COLO668 (cell line): Measurements from ENCODE around the gene ATG13.

Source experiments
- DNase-seq: peaks from one replicate; lab custom pipeline; 2025; ENCODE audit not compliant: unreplicated experiment; lab: John Stamatoyannopoulos, UW

ATG13 gene

GRCh38 chr11:46604796-46605195 is 12.6 kb upstream of the ATG13 start:
- DNase-seq: no peak

GRCh38 chr11:46607516-46607915 is 9.8 kb upstream of the ATG13 start:
- DNase-seq: no peak

- no peak for DNase-seq
These were observed 8.0 kb upstream of the ATG13 start for GRCh38 chr11:46609386-46609785.

GRCh38 chr11:46611526-46612304 is 5.6 kb upstream of the ATG13 start:
- no peak for DNase-seq

GRCh38 chr11:46612326-46612725 is 5.0 kb upstream of the ATG13 start:
- no peak for DNase-seq

GRCh38 chr11:46615756-46616155 is 1.6 kb upstream of the ATG13 start:
- no peak for DNase-seq

GRCh38 chr11:46616551-46617133 is 711 bp upstream of the ATG13 start:
- DNase-seq: no peak

GRCh38 chr11:46617972-46618314 is 590 bp downstream of the ATG13 start:
- no peak for DNase-seq

GRCh38 chr11:46618837-46619236 is 1.5 kb downstream of the ATG13 start:
- DNase-seq: no peak

GRCh38 chr11:46625406-46625805 is 8.1 kb downstream of the ATG13 start:
- no peak for DNase-seq

- DNase-seq: no peak
These were observed 11.6 kb downstream of the ATG13 start for GRCh38 chr11:46628961-46629360.

GRCh38 chr11:46630237-46630636 is 12.9 kb downstream of the ATG13 start:
- no peak for DNase-seq

- no peak for DNase-seq
These were observed 14.3 kb downstream of the ATG13 start for GRCh38 chr11:46631676-46632075.

GRCh38 chr11:46632502-46632901 is 15.1 kb downstream of the ATG13 start:
- no peak for DNase-seq

- DNase-seq: no peak
These were observed 16.2 kb downstream of the ATG13 start for GRCh38 chr11:46633291-46634217.

GRCh38 chr11:46635557-46636139 is 18.3 kb downstream of the ATG13 start:
- no peak for DNase-seq

- DNase-seq: no peak
These were observed 20.2 kb downstream of the ATG13 start for GRCh38 chr11:46637546-46637945.

- no peak for DNase-seq
These were observed 22.0 kb downstream of the ATG13 start for GRCh38 chr11:46639197-46639839.

- DNase-seq: no peak
These were observed 22.9 kb downstream of the ATG13 start for GRCh38 chr11:46640036-46640788.

- DNase-seq: no peak
These were observed 24.3 kb downstream of the ATG13 start for GRCh38 chr11:46641639-46642038.
